ENCODE measurements around the gene MIER3. TPM values are rescaled to one million over a fixed set of nuclear protein-coding genes. Genes with fewer than 3 reads are reported as not detected.
A peak's percentile ranks its signal among the peaks of the same experiment; 100 is the strongest.

Gene MIER3
- total and polyA plus RNA-seq, 7 experiments from 2014 or later, result 5.5 to 35.0 (median 21.1) TPM

DNA sequence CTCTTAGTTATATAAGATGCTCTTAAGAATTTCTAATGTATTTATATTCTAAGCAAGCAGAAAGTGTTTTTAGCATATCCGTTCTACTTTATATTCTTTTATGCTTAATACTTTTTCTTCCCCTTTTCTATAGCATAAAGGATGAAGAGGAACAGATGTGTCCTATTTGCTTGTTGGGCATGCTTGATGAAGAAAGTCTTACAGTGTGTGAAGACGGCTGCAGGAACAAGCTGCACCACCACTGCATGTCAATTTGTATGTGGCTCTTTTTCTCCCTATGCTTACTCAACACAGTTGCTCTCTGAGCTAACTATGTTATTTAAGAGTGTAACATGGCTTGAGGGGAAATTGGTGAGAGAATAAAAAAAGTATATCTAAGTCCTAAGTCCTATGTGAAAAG is 80.1 kb downstream of the MIER3 start:
- H3K9me3 ChIP-seq (ENCODE audit: control insufficient read depth in 2 of 3, low read length in 3 of 3), result no peaks in the 10 kb centered on the region
- no peak overlapping the region for H3K4me3 Mint-ChIP-seq
- peaks cover 23 to 55% (median 34%) of the 10 kb centered on the region in 5 donors for H3K36me3 Mint-ChIP-seq
- peak overlapping the region in 6 of 9 donors; percentile 0 to 53 (median 4) for H3K27ac Mint-ChIP-seq
- no peak overlapping the region for H3K4me3 ChIP-seq (ENCODE audit: low read length)
- ATAC-seq (no peak), DNase-seq (no peak)
- H3K4me1 Mint-ChIP-seq, result peaks cover 16 to 50% (median 36%) of the 10 kb centered on the region in 7 donors
- peaks cover 9 to 66% (median 22%) of the 10 kb centered on the region in 3 experiments for H3K36me3 ChIP-seq (ENCODE audit: control insufficient read depth in 2 of 3, insufficient read depth in 3 of 3, low read length in 3 of 3)
- H3K27ac ChIP-seq (ENCODE audit: low read depth, low read length), result no peak overlapping the region
- ChIA-PET POLR2A (no interaction called here), CTCF (no interaction called here)
- no peaks in the 10 kb centered on the region for H3K27me3 ChIP-seq (ENCODE audit: control insufficient read depth in 2 of 2, insufficient read depth in 2 of 2, low read length in 2 of 2)
- intact Hi-C loops (cut with micrococcal nuclease), result loop anchor here in 1 of 2 donors (2.0 kb wide), 1 partner anchor 15 kb away; no protein-coding TSS in a partner anchor
- H3K4me1 ChIP-seq (ENCODE audit: control insufficient read depth in 2 of 2, insufficient read depth in 2 of 2, low read length in 2 of 2), result no peaks in the 10 kb centered on the region
- no peaks in the 10 kb centered on the region for H3K27me3 Mint-ChIP-seq
- no peaks in the 10 kb centered on the region for H3K9me3 Mint-ChIP-seq

Other genes with a start within 250 kb of the MIER3 start
- gene MAP3K1, start 136.6 kb downstream of the MIER3 start, total RNA-seq, result 10 to 100 TPM; 54.4 to 85.4 (median 77.3) TPM
- 10 to 100 TPM; 43.0 to 55.3 TPM for gene MAP3K1, start 136.6 kb downstream of the MIER3 start, polyA plus RNA-seq
- gene SETD9, start 42.5 kb downstream of the MIER3 start, total RNA-seq, result 1 to 10 TPM; 3.7 to 9.7 (median 6.6) TPM
- 10 to 100 TPM; 11.3 to 11.4 TPM for gene SETD9, start 42.5 kb downstream of the MIER3 start, polyA plus RNA-seq
- gene GPBP1, start 221.9 kb upstream of the MIER3 start, total RNA-seq, result 100 to 1,000 TPM in 4 of 5 experiments, 10 to 100 TPM in 1; 99.2 to 149 (median 116) TPM
- gene GPBP1, start 221.9 kb upstream of the MIER3 start, polyA plus RNA-seq, result 100 to 1,000 TPM in 1 of 2 donors, 10 to 100 TPM in 1; 97.1 to 112 TPM